Measurements from ENCODE around the gene ZNF697. TPM values are rescaled to one million over a fixed set of nuclear protein-coding genes. Genes with fewer than 3 reads are reported as not detected.

Gene ZNF697
- polyA plus RNA-seq, 1 donor (not counting 4 experiments of a cell fraction or from before 2014, with no cell fraction given) = 4.7 TPM

DNA sequence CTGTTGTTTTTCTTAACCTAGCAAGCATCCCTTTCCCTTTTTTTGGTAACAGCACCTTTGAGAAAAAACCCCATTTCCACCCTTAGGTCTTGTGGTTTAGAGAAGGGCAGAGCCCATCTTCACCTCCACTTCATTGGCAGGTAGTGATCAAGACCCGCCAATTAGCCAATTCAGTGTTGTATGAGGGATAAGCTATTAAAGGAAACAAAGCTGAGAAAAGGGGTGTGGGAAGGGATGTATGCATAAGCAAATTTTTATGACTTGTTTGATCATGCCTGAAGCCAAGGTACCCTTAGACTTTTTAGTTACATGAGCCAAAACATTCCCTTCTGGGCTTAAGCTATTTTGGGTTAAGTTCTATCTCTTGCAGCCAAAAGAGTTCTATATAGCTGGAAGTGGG lies 3.6 kb upstream of the ZNF697 start:
- Histone ChIP-seq H3K27ac (ENCODE audit: control insufficient read depth, insufficient read depth, low read length) (no peak overlapping the region), H4K20me1 (ENCODE audit: control insufficient read depth, extremely low read depth, insufficient read depth, low read length) (no peaks in the 10 kb centered on the region), H3K9me1 (ENCODE audit: control insufficient read depth, extremely low read depth, insufficient read depth, low read length) (no peaks in the 10 kb centered on the region), H3K27me3 (ENCODE audit: control insufficient read depth, extremely low read depth, insufficient read depth, low read length) (no peaks in the 10 kb centered on the region), H3K4me3 (ENCODE audit: control insufficient read depth in 2 of 3, extremely low read depth in 1 of 3, insufficient read depth in 2 of 3, low read depth in 1 of 3, low read length in 3 of 3) (no peak overlapping the region), H3K9me3 (ENCODE audit: control insufficient read depth, low read depth, low read length) (no peaks in the 10 kb centered on the region), H3K9ac (ENCODE audit: control insufficient read depth, extremely low read depth, insufficient read depth, low read length) (no peak overlapping the region), H3K4me1 (ENCODE audit: control insufficient read depth, extremely low read depth, insufficient read depth, low read length) (peaks cover 21% of the 10 kb centered on the region), H3K36me3 (ENCODE audit: control insufficient read depth in 2 of 2, extremely low read depth in 1 of 2, insufficient read depth in 2 of 2, low read length in 2 of 2) (no peaks in the 10 kb centered on the region), H2AFZ (ENCODE audit: control insufficient read depth, low read length) (no peak overlapping the region), H3K4me2 (ENCODE audit: control insufficient read depth, extremely low read depth, insufficient read depth, low read depth, low read length) (peak overlapping the region; percentile 45), H3K79me2 (ENCODE audit: control insufficient read depth, insufficient read depth, low read length) (peaks cover 11% of the 10 kb centered on the region)
- no peak for DNase-seq (ENCODE audit: low read depth, low spot score)
- dilution Hi-C loops (cut with MboI; ENCODE audit: extremely low pct_ligation_motif_present, low sequenced_read_pairs) = no loop called here
- peak; percentile 58 for FAIRE-seq
- no peak for TF ChIP-seq EZH2 (IDR thresholded peaks at IDR 0.05; ENCODE audit: low read length)
- TF ChIP-seq, protein P1, sequence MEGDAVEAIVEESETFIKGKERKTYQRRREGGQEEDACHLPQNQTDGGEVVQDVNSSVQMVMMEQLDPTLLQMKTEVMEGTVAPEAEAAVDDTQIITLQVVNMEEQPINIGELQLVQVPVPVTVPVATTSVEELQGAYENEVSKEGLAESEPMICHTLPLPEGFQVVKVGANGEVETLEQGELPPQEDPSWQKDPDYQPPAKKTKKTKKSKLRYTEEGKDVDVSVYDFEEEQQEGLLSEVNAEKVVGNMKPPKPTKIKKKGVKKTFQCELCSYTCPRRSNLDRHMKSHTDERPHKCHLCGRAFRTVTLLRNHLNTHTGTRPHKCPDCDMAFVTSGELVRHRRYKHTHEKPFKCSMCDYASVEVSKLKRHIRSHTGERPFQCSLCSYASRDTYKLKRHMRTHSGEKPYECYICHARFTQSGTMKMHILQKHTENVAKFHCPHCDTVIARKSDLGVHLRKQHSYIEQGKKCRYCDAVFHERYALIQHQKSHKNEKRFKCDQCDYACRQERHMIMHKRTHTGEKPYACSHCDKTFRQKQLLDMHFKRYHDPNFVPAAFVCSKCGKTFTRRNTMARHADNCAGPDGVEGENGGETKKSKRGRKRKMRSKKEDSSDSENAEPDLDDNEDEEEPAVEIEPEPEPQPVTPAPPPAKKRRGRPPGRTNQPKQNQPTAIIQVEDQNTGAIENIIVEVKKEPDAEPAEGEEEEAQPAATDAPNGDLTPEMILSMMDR (optimal IDR thresholded peaks at IDR 0.05 in 1 of 3, IDR thresholded peaks at IDR 0.05 in 1 of 3, conservative IDR thresholded peaks at IDR 0.05 in 1 of 3; ENCODE audit: extremely low read depth in 1 of 3, insufficient read depth in 2 of 3, low read length in 3 of 3) = no peak

DNA sequence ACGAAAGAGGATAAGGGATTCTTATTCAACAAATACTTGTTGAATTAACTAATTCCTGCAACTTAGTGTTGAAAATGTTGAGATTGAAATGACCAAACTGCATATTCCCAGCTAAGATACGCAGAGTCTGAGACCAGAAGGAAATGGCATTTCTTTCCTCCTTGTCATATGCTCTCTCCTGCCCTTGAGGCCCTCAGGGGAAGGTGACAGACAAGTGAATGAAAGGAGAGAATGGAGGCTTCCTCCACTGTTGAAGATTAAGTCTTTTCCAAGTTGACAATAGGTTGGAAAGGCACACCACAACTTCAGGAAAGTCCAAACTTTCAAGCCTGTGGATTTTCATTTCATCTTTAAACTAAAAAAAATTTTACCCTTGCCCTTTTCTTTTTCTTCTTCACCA lies 3.1 kb upstream of the ZNF697 start:
- DNase-seq (ENCODE audit: low read depth, low spot score) (no peak), FAIRE-seq (no peak)
- Histone ChIP-seq H3K27me3 (ENCODE audit: control insufficient read depth, extremely low read depth, insufficient read depth, low read length) (no peaks in the 10 kb centered on the region), H3K4me1 (ENCODE audit: control insufficient read depth, extremely low read depth, insufficient read depth, low read length) (peaks cover 26% of the 10 kb centered on the region), H3K4me3 (ENCODE audit: control insufficient read depth in 2 of 3, extremely low read depth in 1 of 3, insufficient read depth in 2 of 3, low read depth in 1 of 3, low read length in 3 of 3) (no peak overlapping the region), H4K20me1 (ENCODE audit: control insufficient read depth, extremely low read depth, insufficient read depth, low read length) (no peaks in the 10 kb centered on the region), H3K27ac (ENCODE audit: control insufficient read depth, insufficient read depth, low read length) (no peak overlapping the region), H3K9ac (ENCODE audit: control insufficient read depth, extremely low read depth, insufficient read depth, low read length) (no peak overlapping the region), H3K36me3 (ENCODE audit: control insufficient read depth in 2 of 2, extremely low read depth in 1 of 2, insufficient read depth in 2 of 2, low read length in 2 of 2) (no peaks in the 10 kb centered on the region), H3K79me2 (ENCODE audit: control insufficient read depth, insufficient read depth, low read length) (peaks cover 16% of the 10 kb centered on the region), H3K9me3 (ENCODE audit: control insufficient read depth, low read depth, low read length) (no peaks in the 10 kb centered on the region), H3K4me2 (ENCODE audit: control insufficient read depth, extremely low read depth, insufficient read depth, low read depth, low read length) (peak overlapping the region; percentile 45), H3K9me1 (ENCODE audit: control insufficient read depth, extremely low read depth, insufficient read depth, low read length) (no peaks in the 10 kb centered on the region), H2AFZ (ENCODE audit: control insufficient read depth, low read length) (peak overlapping the region; percentile 29)
- TF ChIP-seq, protein P1 (optimal IDR thresholded peaks at IDR 0.05 in 1 of 3, IDR thresholded peaks at IDR 0.05 in 1 of 3, conservative IDR thresholded peaks at IDR 0.05 in 1 of 3; ENCODE audit: extremely low read depth in 1 of 3, insufficient read depth in 2 of 3, low read length in 3 of 3) = no peak
- no peak for TF ChIP-seq EZH2 (IDR thresholded peaks at IDR 0.05; ENCODE audit: low read length)
- dilution Hi-C loops (cut with MboI; ENCODE audit: extremely low pct_ligation_motif_present, low sequenced_read_pairs) = no loop called here

All from keratinocyte (primary cell).